ENCODE measurements around the gene ATXN2.
"Not testable (repeated sequence)": the region's sequence is repeated elsewhere in the genome, so short reads cannot be mapped to it uniquely, and the experiment has no call there.

ATXN2 gene, protein sequence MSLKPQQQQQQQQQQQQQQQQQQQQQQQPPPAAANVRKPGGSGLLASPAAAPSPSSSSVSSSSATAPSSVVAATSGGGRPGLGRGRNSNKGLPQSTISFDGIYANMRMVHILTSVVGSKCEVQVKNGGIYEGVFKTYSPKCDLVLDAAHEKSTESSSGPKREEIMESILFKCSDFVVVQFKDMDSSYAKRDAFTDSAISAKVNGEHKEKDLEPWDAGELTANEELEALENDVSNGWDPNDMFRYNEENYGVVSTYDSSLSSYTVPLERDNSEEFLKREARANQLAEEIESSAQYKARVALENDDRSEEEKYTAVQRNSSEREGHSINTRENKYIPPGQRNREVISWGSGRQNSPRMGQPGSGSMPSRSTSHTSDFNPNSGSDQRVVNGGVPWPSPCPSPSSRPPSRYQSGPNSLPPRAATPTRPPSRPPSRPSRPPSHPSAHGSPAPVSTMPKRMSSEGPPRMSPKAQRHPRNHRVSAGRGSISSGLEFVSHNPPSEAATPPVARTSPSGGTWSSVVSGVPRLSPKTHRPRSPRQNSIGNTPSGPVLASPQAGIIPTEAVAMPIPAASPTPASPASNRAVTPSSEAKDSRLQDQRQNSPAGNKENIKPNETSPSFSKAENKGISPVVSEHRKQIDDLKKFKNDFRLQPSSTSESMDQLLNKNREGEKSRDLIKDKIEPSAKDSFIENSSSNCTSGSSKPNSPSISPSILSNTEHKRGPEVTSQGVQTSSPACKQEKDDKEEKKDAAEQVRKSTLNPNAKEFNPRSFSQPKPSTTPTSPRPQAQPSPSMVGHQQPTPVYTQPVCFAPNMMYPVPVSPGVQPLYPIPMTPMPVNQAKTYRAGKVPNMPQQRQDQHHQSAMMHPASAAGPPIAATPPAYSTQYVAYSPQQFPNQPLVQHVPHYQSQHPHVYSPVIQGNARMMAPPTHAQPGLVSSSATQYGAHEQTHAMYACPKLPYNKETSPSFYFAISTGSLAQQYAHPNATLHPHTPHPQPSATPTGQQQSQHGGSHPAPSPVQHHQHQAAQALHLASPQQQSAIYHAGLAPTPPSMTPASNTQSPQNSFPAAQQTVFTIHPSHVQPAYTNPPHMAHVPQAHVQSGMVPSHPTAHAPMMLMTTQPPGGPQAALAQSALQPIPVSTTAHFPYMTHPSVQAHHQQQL

DNA sequence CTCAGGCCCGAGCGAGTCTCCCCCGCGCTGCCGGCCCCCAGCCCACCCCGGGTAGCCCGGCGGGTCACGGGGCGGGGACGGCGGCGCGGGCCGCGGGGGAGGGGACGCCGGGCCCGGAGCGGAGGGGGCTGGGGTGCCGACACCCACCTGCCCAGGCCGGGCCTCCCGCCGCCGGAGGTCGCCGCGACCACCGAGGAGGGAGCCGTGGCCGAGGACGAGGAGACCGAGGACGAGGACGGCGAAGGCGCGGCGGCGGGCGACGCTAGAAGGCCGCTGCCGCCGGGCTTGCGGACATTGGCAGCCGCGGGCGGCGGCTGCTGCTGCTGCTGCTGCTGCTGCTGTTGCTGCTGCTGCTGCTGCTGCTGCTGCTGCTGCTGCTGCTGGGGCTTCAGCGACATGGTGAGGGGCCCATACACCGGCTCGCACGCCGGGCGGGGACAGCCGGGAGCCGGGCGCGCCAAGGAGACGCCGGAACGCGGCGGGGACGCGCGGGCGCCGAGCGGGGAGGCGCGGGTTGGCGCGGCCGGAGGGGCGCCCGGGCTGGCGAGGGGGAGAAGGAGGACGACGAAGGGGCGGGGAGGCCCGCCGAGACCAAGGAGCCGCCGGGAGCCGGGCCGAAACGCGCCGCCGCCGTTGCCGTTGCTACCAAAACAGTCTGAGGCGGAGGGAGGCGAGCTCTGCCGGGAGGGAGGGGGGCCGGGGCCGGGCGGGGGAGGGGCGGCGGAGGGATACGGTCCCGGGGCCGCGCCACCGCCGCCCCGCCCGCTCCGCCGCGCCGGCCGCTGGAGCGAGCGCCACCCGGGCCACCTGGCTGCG, at the start of gene ATXN2:
Gene ATXN2, minus strand, starts transcription at position 679 of the 816 bp plus-strand sequence. Its CDS starts 281 bp downstream, at position 398.
- DNase-seq = peak; percentile 60

DNA sequence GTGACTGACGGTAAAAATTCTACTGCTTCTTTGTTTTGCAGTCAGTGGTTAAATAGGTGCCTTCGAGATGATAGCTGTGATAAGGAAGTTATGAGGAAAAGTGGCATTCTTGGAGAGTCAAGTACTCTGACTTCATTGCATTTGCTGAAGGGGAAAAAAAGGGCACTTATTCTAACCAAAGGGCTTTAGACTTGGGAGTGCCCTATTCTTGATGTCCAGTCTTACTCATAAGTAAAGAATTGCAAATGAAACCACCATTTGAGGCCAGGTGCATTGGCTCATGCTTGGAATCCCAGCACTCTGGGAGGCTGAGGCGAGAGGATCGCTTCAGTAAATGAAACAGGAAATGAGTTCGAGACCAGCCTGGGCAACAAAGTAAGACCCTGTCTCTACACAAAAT, 46.3 kb upstream of the ATXN2 start:
- no peak for DNase-seq

DNA sequence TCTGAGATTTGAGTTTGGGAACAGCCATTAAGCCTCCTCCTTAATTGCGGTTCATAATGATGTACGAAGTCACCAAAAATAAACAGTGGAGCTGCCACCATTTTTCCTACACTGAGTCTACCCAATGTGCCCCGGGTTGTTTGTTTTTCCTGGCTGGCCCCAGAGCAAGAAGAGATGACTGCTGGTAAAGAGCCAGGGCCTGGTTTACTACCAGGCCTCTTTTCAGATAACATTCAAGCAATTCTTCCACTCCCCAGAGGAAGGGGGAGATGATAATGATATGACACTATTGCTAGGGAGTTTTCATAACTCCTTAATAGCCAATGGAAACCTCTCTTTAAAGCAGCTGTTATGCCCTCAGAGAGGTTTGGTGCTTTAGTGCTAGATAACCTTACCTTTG, 44.3 kb upstream of the ATXN2 start:
- DNase-seq = no peak

DNA sequence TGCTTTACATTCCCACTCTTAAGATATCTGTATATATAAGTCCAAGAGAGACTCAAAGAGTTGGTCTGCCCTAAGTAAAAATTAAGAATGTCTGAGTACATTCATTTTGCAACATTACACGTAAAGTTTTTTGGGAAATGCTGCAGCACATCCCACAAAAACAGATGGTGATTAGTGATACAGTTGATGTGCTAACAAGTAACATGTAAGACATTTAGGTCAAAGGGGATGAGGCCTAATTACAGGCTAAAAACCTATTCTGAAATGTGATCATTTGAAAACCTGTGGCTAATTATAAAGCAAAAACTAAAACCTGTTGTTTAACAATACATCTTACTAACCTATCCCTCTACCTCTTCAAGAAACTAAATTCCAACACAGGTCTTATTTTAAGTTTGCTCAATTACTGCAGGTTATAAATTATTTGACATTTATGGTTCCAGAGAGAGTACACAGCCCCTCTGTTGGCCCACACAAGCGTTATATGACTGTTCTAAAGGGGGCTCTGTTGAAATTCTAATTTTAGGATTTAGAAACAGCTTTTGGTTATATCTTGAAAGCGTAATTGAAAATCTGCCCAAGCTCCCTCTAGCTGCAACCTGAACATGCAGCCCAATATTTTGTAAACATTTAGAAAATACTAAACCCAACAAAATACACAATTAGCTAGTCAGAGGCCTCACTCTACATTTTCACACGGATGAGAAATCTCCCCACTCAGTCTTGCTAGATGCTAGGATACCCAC, 43.7 kb upstream of the ATXN2 start:
- DNase-seq = no peak

DNA sequence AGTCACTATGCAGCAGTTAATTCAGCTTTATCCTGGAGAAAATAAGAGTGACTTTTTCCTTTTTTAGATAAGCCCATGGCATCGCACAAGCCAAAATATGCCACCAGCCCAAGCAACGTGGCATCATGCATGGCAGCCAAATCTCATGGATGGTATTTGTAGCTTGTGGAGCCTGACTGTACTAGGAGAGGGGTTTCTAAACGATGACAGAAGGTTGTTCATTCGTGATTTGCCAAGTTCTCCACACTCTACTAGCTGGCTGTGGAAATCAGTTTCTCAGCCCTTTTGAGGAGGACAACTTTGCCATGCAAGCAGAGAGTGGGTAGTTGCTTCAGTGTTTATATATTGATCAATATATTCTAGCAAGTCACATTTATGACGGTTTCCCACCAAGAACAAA, 41.4 kb upstream of the ATXN2 start:
- DNase-seq = no peak

DNA sequence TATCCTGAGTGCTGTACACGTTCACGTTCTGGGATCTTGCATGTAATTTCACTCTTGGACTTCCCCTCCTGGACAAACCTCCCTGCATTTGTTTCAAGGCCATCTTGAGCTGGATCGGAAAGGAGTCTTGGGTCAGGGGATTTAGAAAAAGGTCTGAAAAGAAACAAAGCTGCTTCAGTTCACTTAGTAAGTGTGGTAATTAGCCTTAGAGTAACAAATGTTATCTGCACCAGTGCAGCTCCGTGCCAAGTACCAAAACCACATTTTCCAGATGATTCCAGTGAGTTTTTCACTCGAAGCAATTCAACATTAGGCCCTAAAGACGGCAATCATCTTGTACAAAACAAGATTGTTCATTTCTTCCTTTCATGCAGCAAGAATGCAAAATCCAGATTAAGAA, 39.4 kb upstream of the ATXN2 start:
- DNase-seq = no peak

DNA sequence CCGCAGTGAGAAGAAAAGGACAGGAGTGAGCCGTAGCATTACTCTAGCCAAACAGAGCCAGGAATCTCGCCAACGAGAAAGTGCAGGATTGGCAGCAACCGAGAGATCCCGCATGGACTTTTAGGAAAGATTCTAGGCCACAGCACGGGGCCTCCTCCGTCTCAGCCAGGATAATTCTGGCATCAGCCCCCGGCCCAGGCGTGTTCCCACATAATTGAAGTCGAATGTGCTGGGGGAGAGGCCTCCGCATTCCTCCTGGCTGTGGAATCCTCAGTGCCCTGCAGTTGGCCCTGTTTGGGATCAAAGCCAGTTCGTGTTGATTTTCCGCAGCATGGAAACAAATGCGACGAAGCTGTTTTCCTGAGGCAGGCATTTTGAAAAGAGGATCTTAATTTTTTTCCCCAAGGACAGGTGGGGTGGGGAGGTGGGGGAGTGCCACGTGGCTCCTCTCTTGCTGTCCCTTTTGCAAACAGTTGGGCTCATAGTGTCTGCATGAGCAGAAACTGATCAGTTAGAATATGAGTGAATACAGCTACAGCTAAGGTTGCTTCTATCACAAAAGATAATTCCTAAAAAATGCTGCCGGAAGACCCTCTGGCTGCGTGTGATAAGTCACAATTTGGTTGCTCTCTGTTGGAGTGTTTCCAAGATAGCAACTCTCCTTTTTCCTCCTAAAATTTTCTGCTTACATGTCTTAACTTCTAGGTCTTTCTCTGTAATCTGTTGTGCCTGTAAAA, 37.3 kb upstream of the ATXN2 start:
- no peak for DNase-seq

DNA sequence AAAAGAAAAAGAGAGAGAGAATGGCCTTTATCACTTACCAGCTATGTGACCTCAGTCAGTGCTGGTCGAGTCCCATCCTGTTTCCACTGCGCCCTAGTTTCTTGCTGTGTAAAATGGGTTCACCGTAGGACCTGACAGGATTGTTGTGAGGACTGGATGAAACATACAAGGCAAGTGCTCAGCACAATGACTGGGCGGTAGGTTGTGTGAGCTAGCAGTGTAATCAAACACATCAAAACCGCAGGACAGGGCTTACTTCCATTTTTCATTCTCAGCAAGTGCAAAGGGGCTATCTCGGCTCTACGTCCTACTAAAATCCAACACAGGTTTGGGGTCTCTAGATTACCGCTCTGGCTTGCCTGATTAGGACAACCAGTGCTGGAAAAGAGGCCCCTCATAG, 36.4 kb upstream of the ATXN2 start:
- no peak for DNase-seq

DNA sequence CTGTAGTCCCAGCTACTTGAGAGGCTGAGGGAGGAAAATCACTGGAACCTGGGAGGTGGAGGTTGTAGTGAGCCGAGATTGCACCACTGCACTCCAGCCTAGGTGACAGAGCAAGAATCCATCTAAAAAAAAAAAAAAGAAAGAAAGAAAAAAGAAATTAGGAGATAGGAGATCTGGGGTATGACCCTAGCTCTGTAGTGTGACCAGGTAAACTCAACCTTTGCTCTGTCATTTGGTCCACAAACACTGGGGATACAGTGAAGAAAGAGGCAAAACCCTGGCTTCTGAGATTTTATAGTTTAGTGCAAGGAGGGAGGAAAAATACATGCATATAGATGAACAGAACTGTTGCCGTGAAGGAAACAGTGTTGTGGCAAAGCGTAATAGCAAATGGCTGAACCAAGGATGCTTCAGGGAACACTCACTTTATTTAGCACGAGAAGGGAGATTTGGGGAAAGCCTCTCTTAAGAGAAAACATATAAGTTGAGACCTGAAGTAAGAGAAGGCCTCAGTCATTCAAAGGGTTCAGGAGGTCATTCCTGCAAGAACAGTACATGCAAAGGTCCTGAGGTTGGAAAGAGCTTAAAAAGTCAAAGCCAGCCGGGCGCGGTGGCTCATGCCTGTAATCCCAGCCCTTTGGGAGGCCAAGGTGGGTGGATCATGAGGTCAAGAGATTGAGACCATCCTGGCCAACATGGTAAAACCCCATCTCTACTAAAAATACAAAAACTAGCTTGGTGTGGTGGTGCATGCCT, 29.6 kb upstream of the ATXN2 start:
- DNase-seq = no peak

DNA sequence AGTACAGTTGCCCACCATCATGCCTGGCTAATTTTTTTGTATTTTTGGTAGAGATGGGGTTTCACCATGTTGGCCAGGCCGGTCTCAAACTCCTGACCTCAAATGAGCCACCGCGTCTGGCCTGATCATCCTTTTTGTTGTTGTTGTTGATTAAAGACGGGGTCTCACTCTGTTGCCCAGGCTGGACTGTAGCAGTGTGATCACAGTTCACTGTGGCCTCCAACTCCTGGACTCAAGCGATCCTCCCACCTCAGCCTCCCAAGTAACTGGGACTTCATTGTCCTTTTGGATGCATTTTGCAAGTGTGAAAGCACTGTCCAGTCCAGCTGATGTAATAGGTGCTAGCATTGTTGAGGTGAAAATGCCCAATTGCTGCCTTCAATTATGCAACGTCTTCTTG, 27.1 kb upstream of the ATXN2 start:
- DNase-seq = no peak

DNA sequence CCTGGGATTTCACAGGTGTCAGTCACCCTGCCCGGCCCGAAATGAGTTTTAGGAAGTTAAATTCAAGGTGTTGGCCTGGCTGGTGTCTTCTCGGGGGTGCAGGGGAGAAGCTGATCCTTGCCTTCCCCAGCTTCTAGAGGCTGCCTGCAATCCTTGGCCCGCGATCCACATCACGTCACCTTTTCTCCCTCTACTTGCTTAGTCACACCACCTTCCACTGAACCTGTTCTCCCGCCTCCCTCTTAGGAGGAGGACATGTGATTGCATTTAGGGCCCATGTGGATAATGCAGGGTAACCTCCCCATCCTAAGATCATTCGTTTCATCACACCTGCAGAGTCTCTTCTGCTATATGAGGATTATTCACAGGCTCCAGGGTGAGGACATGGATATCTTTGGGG, 25.4 kb upstream of the ATXN2 start:
- DNase-seq = no peak

DNA sequence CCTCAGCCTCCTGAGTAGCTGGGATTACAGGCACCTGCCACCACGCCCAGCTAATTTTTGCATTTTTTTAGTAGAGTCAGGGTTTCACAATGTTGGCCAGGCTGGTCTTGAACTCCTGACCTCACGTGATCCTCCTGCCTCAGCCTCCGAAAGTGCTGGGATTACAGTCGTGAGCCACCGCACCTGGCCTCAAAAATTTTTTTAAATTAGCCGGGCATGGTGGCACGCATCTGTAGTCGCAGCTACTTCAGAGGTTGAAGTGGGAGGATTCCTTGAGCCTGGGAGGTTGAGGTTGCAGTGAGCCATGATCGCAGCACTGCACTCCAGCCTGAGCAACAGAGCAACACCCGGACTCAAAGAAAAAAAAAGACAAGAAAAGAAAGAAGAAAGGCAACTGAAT, 18.7 kb upstream of the ATXN2 start:
- DNase-seq = not testable (repeated sequence)

DNA sequence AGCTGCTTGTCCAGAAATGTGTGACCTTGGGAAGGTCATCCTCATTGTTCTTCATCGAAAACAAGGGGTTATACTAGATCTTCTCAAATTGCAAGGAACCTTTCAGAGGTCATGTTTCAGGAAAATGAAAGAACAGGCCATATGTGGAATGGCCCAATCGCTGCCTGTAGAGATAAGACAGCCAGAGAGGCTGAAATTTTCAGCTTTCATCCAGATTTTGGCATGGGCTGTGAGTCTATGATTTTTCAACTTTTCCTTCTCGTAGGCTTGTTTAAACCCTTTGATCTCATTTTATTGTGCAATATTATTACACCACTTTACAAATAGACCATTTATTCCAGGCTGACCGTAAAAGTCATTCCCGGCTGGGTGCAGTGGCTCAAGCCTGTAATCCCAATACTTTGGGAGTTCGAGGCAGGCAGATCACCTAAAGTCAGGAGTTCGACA, 17.1 kb upstream of the ATXN2 start:
- DNase-seq = no peak

DNA sequence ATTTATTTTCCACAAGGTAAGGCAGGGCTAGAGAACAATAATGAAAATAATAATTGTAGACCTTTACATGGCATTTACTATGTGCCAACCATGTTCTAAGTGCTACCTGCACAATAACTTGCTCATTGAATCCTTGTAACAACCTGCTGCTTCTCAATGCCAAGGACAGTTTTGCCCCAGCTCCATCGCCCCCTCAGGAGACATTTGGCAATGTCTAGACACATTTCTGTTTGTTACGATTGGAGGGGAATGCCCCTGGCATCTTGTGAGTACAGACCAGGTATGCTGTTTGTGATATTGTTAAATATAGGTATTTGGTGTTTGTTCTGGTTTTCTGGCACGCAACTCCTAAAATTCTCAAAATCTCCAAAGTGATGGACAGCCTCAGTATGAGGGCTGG, 8.1 kb upstream of the ATXN2 start:
- no peak for DNase-seq

DNA sequence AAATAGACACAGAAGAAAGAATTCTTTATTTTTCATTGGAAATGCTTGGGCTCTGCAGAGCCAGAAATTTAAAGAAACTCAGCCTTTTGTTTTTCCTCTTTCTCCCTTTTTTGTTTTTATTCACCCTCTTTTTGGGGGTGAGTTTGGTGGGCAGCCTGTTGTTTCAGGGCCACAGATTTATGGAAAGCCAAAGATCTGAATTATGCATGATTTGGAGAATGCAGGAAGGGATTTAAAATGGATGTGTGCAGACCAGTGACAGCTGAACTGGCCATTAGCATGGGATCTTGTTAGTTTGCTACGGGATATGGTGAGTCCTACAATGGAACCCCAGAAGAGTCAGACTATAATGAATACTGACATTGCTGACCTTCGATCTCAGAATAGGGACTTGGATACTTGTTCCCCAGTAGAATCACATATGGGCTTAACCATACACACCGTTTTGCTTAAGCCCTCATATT, 7.7 kb upstream of the ATXN2 start:
- no peak for DNase-seq

DNA sequence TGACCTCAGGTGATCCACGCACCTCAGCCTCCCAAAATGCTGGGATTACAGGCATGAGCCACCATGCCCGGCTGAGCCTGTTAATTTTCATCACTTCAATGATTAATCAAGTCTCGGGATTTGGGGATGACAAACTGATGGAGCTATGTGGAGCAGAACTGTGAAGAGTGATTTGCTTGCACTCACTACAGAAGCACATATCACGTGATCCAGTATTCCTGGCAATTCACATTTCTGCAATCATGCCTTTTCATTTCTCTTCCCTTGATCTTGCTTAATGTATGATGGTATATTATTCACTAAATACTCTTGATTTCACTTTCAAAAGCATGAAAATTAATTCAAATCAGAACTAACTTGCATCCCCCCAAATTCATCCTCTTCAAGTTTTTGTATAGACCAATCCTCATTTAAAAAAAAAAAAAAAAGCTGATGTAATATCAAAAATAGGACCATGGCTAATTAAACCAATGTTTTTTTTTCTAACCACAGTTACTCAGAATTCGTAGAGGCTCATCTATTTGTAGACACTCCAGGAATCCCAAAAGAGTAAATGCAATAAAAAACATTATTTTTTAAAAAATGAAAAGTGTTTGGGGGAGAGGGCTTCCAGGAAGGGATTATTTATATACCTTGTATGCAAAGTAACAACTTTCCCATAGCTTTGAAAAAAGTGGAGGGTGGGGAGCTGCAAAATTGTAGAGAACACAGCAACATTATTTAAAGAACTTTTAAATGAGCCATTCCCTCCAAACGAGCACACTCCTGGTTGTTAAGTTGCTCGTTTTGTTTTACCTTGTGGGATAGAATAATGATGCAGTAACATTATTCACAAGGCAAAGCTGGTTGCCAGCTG, 7.0 kb upstream of the ATXN2 start:
- no peak for DNase-seq

DNA sequence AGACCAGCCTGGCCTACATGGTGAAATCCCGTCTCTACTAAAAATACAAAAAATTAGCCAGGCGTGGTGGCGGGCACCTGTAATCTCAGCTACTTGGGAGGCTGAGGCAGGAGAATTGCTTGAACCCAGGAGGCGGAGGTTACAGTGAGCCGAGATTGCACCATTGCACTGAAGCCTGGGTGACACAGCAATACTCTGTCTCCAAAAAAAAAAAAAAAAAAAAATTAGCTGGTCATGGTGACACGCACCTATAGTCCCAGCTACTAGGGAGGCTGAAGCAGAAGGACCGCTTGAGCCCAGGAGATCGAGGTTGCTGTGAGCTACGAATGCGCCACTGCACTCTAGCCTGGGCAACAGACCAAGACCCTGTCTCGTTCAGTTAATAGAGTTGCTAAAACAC, 3.7 kb upstream of the ATXN2 start:
- not testable (repeated sequence) for DNase-seq

DNA sequence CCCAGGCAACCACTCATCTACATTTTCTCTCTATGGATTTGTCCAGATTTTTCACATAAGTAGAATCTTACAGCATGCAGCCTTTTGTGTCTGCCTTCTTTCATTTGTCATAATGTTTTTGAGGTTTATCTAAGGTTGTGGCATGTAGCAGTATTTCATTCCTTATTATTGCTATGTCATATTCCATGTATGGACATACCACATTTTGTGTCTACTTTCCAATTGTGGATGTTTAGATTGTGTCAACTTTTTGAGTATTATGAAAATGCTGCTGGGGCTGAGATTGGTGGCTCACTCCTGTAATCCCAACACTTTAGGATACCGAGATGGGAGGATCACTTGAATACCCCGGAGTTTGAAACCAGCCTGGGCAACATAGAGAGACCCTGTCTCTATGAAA, 3.2 kb upstream of the ATXN2 start:
- DNase-seq = no peak

DNA sequence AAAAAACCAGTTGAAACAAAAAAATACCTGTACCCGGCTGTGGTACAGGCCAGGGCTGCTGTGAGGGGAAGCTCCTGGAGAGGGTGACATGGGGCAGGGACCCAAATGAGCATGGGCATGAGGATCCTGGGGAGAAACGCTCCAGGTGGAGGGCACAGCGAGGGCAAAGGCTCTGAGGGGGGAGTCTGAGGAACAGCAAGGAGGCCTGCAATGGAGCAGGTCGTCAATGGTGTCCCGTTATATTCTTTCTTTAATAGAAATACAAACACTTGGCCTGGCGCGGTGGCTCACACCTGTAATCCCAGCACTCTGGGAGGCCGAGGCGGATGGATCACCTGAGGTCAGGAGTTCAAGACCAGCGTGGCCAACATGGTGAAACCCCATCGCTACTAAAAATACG, 1.9 kb upstream of the ATXN2 start:
- not testable (repeated sequence) for DNase-seq

All from activated CD8-positive, alpha-beta memory T cell treated with anti-CD3 and anti-CD28 coated beads, Interleukin-2, amount 50 U/mL, for 48 hours (primary cell).